GM12878 (cell line): ENCODE data around the gene CCDC47. TPM values are rescaled to one million over a fixed set of nuclear protein-coding genes. Genes with fewer than 3 reads are reported as not detected.

Experiments used
- ATF7 ChIP-seq: fragments of 450-650 bp; IDR thresholded peaks from 2 replicates; pipeline ENCODE4 v1.6.1; 2016; ENCODE audit warnings: low read depth, mild to moderate bottlenecking
- BACH1 ChIP-seq: fragments of 450-650 bp; IDR thresholded peaks from 2 replicates; pipeline ENCODE4 v1.6.1; 2017; ENCODE audit warnings: mild to moderate bottlenecking, borderline replicate concordance
- BMI1 ChIP-seq: fragments of 450-650 bp; IDR thresholded peaks from 2 replicates; pipeline ENCODE4 v1.6.1; 2016; ENCODE audit warnings: mild to moderate bottlenecking, moderate library complexity, borderline replicate concordance
- CREB1 ChIP-seq: IDR thresholded peaks from 2 replicates; pipeline ENCODE4 v1.6.1; 2012; ENCODE audit warnings: low read depth, mild to moderate bottlenecking, inconsistent platforms
- E2F4 ChIP-seq: IDR thresholded peaks from 2 replicates; pipeline ENCODE4 v1.6.1; 2012; ENCODE audit warnings: low read depth, low read length, improper control_type of control experiment
- GATAD2B ChIP-seq: fragments of 450-650 bp; conservative IDR thresholded peaks from 2 replicates; pipeline ENCODE4 v1.6.1; 2017; ENCODE audit warnings: low read depth, mild to moderate bottlenecking, moderate library complexity
- IKZF2 ChIP-seq, 2 experiments: fragments of 450-650 bp; IDR thresholded peaks; 2 replicates each; pipeline ENCODE4 v1.6.1; 2017; ENCODE audit warnings: mild to moderate bottlenecking in 2 of 2, moderate library complexity in 2 of 2
- IRF3 ChIP-seq: fragments of 450-650 bp; IDR thresholded peaks from 2 replicates; pipeline ENCODE4 v1.6.1; 2014; ENCODE audit warnings: mild to moderate bottlenecking
- KAT2A ChIP-seq: conservative IDR thresholded peaks from 2 replicates; pipeline ENCODE4 v1.6.1; 2011; ENCODE audit warnings: low read depth, low read length; ENCODE audit not compliant: control insufficient read depth
- MEF2B ChIP-seq: fragments of 450-650 bp; IDR thresholded peaks from 2 replicates; pipeline ENCODE4 v1.6.1; 2018; ENCODE audit warnings: mild to moderate bottlenecking, moderate library complexity; ENCODE audit not compliant: partially characterized antibody, poor library complexity, severe bottlenecking
- MYC ChIP-seq: IDR thresholded peaks from 2 replicates; pipeline ENCODE4 v1.6.1; 2011; ENCODE audit warnings: mild to moderate bottlenecking, low read length, moderate library complexity, inconsistent platforms; ENCODE audit not compliant: insufficient read depth, insufficient replicate concordance, insufficient read length, severe bottlenecking
- NFYA ChIP-seq: IDR thresholded peaks from 2 replicates; pipeline ENCODE4 v1.6.1; 2011; ENCODE audit warnings: low read depth, mild to moderate bottlenecking, low read length, improper control_type of control experiment, borderline replicate concordance
- NR2C2 ChIP-seq: IDR thresholded peaks from 2 replicates; pipeline ENCODE4 v1.6.1; 2011; ENCODE audit warnings: borderline replicate concordance, low read depth; ENCODE audit not compliant: control insufficient read depth, insufficient read length
- PBX3 ChIP-seq: IDR thresholded peaks from 2 replicates; pipeline ENCODE4 v1.6.1; 2011; ENCODE audit warnings: mild to moderate bottlenecking, low read depth, low read length, moderate library complexity; ENCODE audit not compliant: insufficient replicate concordance
- RB1 ChIP-seq: fragments of 450-650 bp; formaldehyde crosslinking; IDR thresholded peaks from 2 replicates; pipeline ENCODE4 v1.6.1; 2017; ENCODE audit warnings: mild to moderate bottlenecking, borderline replicate concordance
- polyA plus RNA-seq, 11 experiments: library from polyadenylated mRNA; depleted of rRNA in 4 of 11; unstranded in 6 of 11; stranded (reverse) in 5 of 11; fragments of >200 nt; fragmentation: Nextera tagmentation in 4 of 11; fragmentation: Illumina TruSeq in 1 of 11; extraction: Ambion mirVana in 4 of 11; extraction: Trizol in 1 of 11; gene quantifications; 1 replicate in 1 of 11; 2 replicates in 10 of 11; pipeline versions ENCODE4 v1.2.1 to v1.2.3, GENCODE V29; 2011 to 2016; ENCODE audit warnings: inconsistent platforms in 2 of 11, missing spikeins in 2 of 11, low read depth in 1 of 11
- total RNA-seq, 4 experiments: library from RNA; depleted of rRNA in 3 of 4; stranded (reverse); fragments of >200 nt in 3 of 4; fragmentation: Illumina TruSeq in 1 of 4; extraction: Trizol in 1 of 4; gene quantifications; 2 replicates each; pipeline versions ENCODE4 v1.2.1 to v1.2.3, GENCODE V29; 2013 to 2021
- TF ChIP-seq, protein P1 (sequence below): fragments of 450-650 bp; IDR thresholded peaks from 2 replicates; pipeline ENCODE4 v1.6.1; 2018; ENCODE audit warnings: mild to moderate bottlenecking, low read depth, moderate library complexity; ENCODE audit not compliant: partially characterized antibody

The CCDC47 gene
- total and polyA plus RNA-seq, 10 of the 15 experiments (the other 5 are each of a cell fraction or from before 2014, with no cell fraction given): 13.6 to 81.4 (median 58.9) TPM

DNA sequence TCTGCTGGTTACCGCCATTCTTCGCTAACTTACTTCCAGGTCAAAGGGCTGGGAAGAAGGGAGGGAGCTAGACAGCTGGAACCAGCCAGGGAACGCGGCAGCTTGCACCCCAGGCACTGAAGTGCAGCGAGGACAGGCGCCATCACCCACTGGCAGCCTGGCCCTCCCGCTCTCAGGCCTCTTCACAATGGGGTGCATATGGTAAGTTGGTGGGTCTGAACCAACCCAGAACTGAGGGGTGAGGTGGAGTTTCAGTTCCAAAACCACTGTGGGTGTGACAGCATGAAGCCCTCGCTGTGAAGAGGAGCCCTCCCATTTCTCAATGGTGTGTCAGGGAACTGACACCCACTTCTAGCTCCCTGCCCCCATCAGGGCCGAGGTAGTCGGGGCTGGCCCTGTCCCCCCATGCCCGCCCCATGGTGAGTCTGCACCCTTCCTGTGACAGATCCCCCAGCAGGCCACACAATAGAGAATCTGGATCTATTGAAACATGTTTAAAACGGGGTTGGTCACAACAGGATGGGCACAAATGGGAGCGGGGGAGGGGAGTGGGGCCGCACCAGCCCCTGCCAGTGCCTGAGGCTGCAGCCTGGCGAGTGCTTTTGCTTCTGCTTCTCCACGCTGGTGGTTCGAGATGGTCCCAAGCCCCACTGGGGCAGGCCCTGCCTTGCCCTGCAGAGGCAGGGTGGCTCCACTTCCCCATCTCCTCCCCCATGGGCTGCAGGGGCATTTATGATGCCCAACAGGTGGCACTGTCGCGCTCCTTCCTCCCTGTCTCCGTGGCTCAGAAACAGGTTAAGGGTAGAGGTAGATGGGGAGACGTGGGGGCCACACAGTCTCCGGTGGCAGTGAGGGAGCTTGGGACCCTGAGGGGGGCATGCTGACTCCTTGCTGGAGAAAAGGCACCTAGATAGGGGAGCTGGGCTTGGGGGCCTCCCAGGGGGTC, 75.8 kb downstream of the CCDC47 start (continued):
- TF ChIP-seq, protein P1, sequence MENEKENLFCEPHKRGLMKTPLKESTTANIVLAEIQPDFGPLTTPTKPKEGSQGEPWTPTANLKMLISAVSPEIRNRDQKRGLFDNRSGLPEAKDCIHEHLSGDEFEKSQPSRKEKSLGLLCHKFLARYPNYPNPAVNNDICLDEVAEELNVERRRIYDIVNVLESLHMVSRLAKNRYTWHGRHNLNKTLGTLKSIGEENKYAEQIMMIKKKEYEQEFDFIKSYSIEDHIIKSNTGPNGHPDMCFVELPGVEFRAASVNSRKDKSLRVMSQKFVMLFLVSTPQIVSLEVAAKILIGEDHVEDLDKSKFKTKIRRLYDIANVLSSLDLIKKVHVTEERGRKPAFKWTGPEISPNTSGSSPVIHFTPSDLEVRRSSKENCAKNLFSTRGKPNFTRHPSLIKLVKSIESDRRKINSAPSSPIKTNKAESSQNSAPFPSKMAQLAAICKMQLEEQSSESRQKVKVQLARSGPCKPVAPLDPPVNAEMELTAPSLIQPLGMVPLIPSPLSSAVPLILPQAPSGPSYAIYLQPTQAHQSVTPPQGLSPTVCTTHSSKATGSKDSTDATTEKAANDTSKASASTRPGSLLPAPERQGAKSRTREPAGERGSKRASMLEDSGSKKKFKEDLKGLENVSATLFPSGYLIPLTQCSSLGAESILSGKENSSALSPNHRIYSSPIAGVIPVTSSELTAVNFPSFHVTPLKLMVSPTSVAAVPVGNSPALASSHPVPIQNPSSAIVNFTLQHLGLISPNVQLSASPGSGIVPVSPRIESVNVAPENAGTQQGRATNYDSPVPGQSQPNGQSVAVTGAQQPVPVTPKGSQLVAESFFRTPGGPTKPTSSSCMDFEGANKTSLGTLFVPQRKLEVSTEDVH: no peak
- TF ChIP-seq MYC (no peak), IKZF2 (IDR thresholded peaks at IDR 0.05) (peak in 1 of 2 experiments; percentile 49; a peak in 2 of 4 replicates), RB1 (no peak), ATF7 (peak; percentile 78), NFYA (no peak), BACH1 (peak; percentile 65), NR2C2 (no peak), KAT2A (no peak), IRF3 (no peak), CREB1 (no peak), PBX3 (no peak), GATAD2B (0 out of 2 replicates have a peak, but pooled peaks have one; percentile 13), BMI1 (no peak), E2F4 (no peak), MEF2B (peak; percentile 23)
